NK-92 treated with Interleukin-12 subunit alpha and Interleukin-12 subunit beta, amount 100 ng/mL, for 24 hours (cell line): ENCODE measurements around the gene PDGFA.

Experiments
- DNase-seq: peaks from one replicate; lab custom pipeline; 2025; lab: John Stamatoyannopoulos, UW

Gene PDGFA

DNA sequence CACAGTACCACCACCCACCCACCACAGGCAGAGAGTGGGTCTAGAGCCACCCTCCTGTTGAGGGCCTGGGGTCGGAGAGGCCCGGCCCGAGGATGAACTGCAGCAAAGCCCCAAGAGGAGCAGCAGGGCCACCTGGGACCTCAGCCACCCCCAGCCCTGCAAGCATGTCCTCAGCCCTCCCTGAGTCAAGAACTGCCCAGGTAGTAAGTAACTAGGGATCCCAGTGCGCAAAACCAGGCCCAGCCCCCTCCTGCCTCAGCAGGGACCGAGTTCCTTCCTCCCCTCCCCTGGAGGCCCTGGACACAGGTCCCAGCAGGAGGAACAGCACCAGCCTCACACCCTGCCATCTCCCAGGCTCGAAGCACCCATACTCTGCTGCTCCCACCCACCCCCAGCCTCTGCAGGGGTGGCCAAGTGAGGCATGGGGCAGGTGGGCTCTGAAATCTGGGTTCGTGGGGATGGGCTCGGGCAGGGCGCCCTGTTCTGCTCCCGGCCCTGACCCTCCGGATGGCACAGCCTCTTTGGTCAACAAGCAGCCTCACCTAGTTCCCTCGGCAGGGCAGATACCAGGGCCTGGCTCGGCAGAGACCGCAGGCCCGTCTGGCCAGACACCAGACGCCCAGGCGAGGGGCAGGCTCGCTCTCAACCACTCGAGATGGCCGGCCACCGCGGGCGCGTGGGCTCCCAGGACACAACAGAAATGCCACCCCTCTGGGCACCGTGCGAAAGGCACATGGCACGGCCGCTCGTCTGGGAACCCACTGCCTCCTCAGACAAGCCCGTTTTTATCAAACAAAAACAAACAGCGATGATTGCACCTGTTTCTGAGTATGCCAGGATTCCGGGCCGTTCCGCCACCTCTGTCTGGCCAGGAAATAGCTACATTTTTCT, 15.2 kb downstream of the PDGFA start:
- no peak for DNase-seq

DNA sequence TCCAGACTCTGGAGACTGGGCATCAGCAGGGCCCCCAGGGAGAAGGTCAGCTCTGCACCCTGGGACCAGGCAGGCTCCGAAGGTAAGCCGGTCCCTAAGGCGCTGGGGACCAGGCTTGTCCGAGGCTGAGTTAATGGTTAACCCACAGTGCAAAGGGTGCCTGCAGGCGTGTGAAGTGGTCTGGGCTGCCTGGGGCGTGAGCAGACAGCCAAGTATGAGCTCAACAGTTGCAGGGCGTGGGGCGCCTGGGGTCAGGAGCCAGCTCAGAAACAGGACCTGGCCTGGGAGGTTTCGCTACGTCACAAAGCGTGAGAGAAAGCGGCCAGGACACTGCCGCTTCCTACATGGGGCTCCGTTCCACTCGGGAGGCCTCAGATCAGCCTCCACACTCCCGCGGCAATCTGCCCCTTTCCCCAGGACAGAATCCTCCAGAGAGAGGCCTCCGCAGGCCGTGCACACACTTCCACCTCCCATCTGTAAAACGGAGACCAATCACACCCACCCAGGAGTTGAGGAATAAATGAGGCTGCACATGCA, 16.0 kb downstream of the PDGFA start:
- no peak for DNase-seq

DNA sequence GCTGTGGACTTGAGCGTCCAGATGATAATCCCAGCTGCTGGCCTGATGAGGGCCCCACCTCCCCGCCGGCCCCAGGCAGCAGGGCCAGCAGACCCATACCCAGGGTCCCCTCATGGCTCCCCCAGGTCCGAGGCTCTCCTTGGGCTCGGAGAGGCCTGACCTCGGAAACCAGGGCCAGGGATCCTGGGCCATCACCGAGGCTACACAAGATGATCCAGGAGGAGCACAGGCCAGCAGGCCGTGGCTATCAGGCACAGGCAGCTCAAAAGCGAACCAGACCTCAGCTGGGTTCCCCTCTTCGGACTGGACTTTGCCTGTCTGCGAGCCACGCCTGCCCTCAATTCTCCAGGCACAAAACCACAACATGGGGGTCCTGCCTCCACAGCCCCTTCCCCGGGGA, 17.4 kb downstream of the PDGFA start:
- DNase-seq, result no peak

DNA sequence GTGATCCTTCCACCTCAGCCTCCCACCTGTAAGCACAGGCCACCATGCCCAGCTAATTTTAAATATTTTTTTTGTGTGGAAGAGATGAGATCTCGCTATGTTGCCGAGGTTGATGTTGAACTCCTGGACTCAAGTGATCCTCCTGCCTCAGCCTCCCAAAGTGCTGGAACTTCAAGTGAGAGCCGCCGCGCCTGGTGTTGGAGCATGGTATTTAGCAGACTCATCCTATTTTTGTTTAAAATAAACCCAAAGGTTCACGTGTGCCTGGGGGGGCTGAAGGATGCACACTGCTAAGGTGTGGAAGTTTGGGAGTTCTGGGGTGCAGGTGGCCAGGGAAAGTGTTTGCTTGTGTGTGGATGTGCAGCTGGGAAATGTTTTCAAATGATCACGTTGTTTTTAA, 18.1 kb downstream of the PDGFA start:
- no peak for DNase-seq

DNA sequence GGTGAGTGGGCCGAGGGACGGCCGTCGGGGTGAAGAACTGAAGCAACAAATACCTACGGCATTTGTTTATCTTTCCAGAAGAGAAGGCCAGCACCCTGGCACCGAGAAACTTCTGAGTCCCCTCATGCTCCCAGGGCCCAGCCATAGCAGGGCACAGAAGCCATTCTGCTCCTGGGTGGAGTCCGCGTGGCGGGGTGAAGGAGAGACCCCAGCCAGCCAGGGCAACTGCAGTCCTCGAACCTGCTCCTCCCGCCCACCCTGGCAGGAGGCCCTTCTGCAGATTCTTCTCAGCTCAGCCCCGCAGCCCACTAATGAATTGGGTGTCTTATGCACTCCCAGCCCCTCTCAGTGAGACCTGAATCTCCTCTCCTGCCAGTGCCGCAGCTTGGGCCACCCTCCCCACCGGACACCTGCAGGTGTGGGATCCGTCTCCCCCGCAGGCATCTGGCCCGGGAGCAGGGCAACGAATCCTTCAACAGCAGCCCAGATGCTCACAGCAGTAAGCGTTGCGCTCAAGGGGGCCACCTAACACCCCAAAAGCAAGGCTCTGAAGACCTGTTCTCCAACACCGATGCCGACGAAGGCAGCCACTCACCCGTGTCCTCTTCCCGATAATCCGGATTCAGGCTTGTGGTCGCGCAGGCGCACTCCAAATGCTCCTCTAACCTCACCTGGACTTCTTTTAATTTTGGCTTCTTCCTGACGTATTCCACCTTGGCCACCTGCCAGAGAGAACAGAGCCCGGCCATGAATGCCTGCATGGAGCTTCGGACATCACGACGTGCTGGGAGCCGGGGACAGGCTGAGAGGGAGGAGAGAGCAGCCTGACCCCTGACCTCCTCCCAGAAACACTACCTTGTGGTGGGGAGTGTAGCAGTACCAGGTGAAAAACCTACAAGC, 18.9 kb downstream of the PDGFA start:
- no peak for DNase-seq

DNA sequence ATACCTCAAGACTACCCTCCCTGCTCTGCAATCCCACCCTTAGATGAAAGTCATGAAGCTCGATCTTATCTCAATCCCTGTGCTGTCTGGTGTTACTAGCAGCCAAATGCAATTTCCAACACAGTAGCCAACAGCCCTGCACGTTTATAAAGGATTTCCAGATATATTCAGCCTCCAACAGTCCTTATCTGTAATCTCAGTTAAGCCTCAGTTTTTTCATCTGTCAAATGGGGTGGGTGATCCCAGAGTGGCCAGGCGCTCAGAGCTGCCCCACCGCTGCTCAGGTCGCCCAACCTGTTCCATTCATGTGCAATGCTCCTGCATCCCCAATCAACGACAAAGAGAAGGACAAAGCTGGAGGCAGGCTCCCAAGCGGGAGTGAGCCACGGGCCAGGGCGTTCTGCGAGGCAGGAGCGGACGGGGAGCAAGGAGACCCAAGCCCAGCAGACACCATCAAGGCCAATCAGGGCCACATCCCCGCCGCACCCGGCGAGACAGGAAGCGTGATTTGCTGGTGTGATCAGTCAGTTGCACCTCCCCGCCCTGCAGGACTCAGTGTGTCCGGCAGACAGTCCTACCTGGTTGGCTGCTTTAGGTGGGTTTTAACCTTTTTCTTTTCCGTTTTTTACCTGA, 19.7 kb downstream of the PDGFA start:
- DNase-seq, result no peak

DNA sequence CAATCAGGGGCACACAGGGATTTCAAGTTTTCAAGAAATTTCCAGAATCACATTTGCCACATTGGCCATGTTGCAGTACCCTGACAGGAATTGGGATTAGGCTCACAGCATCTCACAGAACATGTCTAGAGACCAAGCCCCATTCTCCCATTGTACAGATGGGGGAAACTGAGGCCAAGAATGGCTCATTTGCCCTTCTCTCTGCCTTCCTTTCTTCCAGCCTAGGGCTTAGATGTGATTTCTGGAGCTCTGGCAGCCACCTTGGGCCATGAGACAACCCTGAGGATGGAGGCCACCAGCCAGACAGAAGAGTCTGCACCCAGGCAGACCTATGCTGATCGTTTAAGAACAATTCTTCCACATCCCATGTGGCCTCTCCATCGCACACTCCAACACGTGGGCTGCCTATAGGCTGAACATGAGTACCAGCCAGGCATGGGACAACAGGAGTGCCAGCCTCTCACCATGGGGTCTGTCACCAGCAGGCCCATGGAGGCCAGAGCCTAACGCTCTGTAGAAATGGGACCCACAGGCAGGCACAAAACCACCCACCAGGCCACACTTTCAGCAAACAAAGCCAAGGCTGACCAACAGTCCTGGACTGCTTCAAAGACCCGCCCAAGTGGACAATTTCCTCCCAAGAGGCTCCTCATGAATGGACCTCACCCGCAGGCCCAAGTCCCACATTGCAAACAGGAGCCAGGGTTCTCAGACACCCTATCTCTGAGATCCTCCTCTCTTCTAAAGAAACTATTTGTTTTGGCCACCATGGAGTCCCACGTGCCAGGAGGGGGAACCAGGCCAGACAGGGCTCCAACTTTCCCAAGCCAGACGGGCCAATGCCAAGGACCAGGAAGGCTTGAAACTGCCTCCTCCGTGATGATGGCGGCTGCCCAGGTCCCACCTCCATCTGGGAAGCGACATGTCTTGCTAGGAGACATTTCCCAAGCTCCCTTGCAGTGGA, 20.7 kb downstream of the PDGFA start:
- DNase-seq, result no peak

DNA sequence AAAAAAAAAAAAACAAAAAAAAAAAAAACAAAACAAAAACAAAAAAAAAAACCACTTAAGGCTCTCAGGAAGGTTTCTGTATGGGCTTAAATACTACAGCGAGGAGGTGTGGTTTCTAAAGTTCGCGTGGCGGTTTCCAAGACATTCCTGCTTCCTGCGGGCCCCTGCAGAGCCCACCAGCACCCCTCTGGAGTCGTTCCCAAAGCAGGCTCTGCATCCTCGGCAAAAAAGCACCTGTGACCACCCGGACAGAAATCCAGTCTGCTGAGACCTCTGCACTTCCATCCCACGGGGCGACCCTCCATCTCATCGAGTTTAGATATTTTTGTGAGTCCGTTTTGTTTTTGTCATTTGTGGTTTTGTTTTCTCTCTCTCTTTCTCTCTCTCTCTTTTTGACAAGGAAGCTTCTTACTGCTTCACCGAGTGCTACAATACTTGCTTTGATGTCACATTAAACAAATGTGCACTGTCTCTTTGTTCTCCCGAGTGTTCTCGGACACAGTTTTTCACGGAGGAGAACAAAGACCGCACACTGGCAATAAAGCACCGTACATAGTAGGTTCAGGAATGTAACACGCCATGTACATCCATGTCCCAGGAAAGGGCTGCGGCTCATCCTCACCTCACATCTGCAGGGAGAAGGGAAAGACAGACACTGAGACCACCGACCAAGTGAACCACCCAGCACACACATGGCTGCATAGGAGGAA, 21.5 kb downstream of the PDGFA start:
- no peak for DNase-seq

DNA sequence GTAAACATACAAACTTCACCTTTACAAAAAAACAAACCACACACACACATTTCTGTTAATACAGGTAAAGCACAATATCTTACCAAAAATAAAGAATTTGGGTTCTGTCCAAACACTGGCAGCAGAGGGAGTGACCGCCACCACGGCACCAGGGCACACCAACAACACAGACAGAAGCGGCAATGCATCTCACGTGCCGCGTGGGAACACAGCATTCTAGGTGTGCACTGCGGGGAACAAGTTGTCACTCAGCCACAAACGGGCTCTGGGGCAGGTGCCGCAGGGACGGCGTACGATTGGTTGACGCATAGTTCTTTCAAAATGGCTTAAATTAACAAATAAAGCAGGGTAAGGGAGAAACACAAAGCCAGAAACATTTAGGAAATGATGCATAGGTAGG, 22.3 kb downstream of the PDGFA start:
- DNase-seq, result no peak

DNA sequence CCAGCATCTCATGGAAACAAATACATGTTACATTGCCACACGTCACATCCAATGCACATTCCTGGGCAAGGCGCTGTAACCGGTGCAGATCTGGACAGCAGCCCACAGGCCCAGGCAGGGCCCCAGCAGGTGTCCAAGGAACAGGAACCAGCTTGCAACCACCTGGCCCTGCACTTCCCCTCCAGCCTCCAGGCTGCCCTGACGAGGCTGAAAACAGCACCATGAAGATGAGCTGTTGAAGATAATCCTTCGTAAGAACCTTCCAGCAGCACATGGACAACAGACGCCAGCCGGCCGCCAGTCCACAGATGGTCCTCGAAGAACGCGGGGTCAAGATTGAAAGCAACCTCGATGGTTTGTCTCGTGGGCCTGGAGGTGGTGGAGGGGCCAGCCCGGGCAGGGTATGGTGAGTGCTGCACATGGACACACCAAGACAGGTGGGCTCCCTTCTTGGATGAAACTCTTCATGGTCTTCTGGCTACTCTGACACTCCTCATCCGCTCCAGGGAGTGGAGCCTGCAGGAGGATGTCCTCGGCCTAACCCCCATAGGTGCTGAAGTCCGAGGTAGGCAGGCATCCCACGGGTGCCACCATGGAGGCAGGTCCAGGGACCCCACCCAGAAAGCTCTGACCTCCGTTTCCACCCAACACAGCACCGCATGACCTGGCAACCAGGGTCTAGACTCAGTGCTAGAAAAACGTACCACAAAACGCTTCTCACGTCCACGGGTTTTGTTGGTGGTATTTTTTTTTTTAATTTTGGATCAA, 22.9 kb downstream of the PDGFA start:
- no peak for DNase-seq

DNA sequence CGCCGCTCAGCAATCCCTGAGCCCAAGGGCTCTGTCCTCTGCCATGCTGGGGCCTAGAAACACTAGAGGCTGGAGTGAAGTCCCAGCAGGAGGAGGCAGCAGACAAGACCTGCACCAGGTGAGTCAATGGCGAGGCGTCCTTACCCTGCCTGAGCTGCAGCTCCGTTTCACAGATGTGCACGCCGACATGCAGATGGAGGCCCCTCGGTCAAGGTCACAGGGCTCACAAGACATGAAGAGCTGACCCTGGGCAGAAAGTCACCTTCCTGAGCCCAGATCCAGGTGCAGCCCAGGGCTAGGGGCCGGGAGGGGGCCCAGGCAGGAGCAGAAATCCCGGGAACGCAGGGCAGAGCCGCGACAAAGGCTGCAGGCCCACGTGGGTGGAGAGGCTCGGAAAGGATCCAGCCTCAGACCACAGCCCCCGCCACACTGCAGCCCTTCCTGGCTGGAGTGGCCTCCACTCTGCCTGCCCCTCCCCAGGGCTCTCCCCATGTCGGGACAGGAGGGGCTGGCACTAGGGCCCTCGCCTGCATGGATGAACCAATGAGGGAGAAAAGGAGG, 23.8 kb downstream of the PDGFA start:
- DNase-seq, result no peak

DNA sequence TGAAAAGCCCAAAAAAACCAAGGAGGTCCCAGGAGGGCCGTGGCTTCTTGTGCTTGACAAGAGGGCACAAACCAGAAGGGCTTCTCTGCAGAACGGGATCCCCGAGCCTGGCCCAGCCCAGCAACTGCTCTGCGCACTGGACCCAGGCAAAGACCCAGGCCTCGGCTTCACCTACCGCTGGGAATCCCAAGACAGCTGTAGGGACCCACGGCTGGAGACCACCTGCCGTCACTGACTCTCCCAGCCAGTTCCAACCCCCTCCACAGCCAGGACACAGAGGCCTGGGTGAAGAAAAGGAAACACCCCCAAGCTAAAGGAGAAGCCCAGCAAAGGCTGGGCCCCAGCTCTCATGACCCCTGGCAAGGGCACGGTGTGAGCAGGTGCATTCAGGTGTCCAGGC, 24.3 kb downstream of the PDGFA start:
- DNase-seq, result no peak

DNA sequence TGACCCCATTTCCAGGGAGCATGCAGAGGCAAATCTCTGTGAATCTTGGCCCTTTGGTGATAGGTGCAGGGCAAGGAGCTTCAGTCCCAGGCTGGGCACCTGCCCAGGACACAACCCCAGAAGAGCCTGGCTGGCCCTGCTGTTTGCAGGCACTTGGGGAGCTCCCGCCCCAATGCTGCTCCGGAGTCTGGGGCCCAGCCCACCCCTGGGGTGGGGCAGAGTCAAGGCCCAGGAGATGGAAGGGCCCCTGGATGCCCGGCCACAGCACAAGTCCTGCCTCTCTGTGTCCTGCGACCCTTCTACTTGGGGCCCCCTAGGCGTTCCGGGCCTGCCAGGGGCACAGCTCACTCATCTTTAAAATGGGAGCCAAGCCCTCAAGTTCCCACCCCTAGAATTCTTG, 24.7 kb downstream of the PDGFA start:
- no peak for DNase-seq

DNA sequence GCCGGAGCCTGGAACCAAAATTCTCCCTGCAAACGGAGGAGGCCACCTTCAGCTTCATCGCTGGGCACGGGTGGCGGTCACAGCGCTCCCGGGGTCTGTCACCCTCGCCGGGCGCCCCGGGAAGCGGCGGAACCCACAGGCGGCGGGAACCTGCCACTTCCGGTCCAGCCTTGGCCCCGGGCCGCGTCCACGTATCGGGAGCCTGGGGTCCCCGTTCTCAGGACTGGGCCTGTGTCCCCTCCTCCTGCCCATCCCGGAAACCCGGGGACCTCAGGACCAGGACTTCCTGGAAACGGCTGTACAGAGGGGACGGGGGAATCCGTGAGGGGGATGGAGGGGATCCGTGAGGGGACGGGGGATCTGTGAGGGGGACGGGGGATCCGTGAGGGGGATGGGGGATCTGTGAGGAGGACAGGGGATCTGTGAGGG, 25.4 kb downstream of the PDGFA start:
- no peak for DNase-seq

DNA sequence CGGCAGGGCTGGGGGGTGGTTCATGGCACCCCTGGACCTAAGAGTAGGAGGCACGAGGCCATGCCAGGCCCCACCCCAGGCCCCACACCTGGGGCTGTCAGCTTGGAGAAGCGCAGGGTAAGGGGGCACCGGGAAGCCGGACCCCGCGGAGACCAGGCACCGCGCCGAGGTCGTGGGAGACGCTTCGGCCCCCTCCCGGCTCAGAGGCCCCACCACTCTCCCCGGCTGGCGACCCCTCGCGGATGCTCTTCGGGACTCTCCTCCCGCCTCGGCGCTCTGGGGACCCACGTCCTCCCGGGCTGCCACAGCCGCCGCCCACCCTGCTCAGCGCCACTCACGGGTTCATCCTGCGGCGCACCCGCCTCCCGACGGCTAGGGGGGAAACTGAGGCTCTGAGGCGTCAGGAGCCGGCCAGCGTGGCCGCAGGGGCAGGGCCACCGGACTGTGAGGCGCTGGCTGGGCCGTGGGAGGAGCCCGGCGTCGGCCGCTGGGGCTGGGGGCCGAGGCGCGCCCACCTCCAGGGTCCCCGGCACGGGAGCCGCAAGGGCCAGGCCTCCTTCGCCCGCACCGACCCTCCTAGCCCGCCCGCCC, 25.9 kb downstream of the PDGFA start:
- no peak for DNase-seq

DNA sequence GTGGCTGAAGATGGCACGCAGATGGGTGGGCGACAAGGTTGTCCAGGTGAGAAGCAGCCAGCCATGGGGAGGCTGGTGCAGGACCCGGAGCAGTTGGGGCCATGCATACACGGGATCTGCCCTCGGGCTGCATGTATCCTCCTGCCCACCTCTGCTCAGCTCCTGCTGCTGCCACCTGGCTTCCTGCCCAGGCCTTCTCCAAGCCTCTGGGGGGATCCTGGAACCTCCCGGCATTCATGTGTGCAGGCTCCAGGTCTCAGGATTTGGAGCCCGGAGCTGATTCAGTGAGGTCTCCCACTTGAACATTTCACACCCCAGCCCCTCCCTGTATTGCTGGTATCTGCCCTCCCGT, 27.0 kb downstream of the PDGFA start:
- no peak for DNase-seq

DNA sequence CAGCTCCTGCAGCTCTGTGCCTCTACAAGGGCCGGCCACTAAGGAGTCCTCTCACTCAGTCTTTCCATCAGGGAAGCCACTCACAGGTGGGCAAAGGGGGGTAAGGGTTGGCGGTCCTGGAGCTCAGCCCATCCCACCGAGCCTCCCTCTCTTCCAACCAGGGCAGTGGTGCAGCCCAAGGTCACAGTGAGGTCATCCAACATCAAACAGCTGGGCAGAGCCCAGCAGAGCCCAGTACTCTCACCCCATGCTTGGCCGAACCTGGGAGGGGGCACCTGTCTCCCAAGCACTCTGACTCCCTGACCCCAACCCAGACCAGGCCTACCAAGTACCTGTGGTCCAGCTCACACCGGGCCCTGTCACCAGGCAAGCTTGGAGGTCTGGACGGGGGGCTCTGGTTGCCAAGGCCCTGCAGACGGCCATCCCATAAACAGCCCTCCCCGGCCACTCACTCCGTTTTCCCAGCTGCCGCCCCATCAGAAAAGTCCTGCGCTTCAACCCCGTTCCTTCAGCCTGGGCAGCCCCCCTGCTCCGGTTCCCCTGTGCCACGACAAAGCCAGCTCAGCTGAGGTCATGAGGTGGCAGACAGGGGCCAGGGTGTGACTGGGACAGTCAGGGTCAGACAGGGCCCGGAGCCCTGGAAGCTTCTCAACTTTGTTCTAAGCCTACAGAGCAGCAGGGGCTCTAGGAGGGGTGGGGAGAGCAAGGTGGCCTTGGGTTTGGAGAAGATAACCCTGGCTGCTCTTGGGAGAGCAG, 27.5 kb downstream of the PDGFA start:
- DNase-seq, result no peak

DNA sequence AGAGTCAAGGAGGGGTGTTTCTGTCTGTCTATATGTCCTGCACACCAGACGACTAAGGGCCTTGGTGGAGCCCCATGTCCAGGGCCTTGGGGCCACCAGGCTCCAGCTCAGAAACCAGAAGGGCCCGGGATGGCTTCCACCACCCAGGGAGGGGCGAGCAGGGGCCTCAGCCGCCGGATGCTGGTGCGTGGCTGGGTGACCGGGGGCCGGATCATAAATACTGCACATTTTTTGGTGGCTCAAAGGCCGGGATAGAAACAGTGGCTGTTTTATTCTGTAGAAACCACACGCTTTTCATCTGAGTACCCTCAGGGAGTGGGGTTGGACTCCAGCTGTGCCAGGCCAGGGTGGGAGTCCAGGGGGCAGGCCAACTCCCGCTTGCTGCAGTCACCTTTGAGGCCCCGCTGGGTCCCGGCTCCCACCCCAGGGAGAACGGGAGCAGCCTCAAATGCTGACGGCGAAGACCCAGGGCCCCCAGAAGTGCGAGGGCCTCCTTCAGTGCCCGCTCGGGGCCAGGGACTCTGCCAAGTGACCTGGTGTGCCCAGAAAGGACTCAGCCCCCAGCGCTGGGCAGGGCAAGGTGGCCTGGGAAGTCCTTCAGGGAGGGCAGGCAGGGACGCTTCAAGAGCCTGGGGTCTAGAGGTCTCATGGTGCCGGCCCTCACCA, 28.2 kb downstream of the PDGFA start:
- DNase-seq, result no peak
